ENCODE data around the gene DPYD.

Gene DPYD

GRCh38 chr1:97467445-97467844, 453.4 kb downstream of the DPYD start:
- ChIA-PET CTCF (no interaction called here), POLR2A (ENCODE audit: low non-redundant PET) (no interaction called here)
- H3K27ac ChIP-seq = no peak overlapping the region
- no peak for TF ChIP-seq CTCF (conservative IDR thresholded peaks at IDR 0.05; ENCODE audit: low read depth)
- DNase-seq (ENCODE audit: low spot score) = no peak

GRCh38 chr1:97464305-97464704, 456.5 kb downstream of the DPYD start:
- POLR2A ChIA-PET (ENCODE audit: low non-redundant PET) = no interaction called here
- no peak overlapping the region for H3K27ac ChIP-seq
- TF ChIP-seq CTCF (conservative IDR thresholded peaks at IDR 0.05; ENCODE audit: low read depth) = no peak
- CTCF ChIA-PET = interaction anchor here (0.6 kb wide), 1 partner anchor 1984 kb away, joined by 4 read pairs; no protein-coding TSS in a partner anchor
- no peak for DNase-seq (ENCODE audit: low spot score)

GRCh38 chr1:97461782-97462181, 459.1 kb downstream of the DPYD start:
- ChIA-PET POLR2A (ENCODE audit: low non-redundant PET) (no interaction called here), CTCF (interaction anchor here (0.7 kb wide), 1 partner anchor 358 kb away, joined by 7 read pairs; no protein-coding TSS in a partner anchor)
- DNase-seq (ENCODE audit: low spot score) = no peak
- H3K27ac ChIP-seq = no peak overlapping the region
- no peak for TF ChIP-seq CTCF (conservative IDR thresholded peaks at IDR 0.05; ENCODE audit: low read depth)

- DNase-seq (ENCODE audit: low spot score) = no peak
- CTCF ChIA-PET = no interaction called here
- no peak for TF ChIP-seq CTCF (conservative IDR thresholded peaks at IDR 0.05; ENCODE audit: low read depth)
- POLR2A ChIA-PET (ENCODE audit: low non-redundant PET) = no interaction called here
- no peak overlapping the region for H3K27ac ChIP-seq
These were observed 463.3 kb downstream of the DPYD start for GRCh38 chr1:97457446-97458089.

GRCh38 chr1:97451944-97452343, 468.9 kb downstream of the DPYD start:
- TF ChIP-seq CTCF (conservative IDR thresholded peaks at IDR 0.05; ENCODE audit: low read depth) = no peak
- ChIA-PET CTCF (no interaction called here), POLR2A (ENCODE audit: low non-redundant PET) (no interaction called here)
- no peak overlapping the region for H3K27ac ChIP-seq
- no peak for DNase-seq (ENCODE audit: low spot score)

GRCh38 chr1:97451046-97451826, 469.6 kb downstream of the DPYD start:
- no peak overlapping the region for H3K27ac ChIP-seq
- ChIA-PET CTCF (no interaction called here), POLR2A (ENCODE audit: low non-redundant PET) (interaction anchor here (0.6 kb wide), 1 partner anchor 893 kb away, joined by 5 read pairs; no protein-coding TSS in a partner anchor)
- TF ChIP-seq CTCF (conservative IDR thresholded peaks at IDR 0.05; ENCODE audit: low read depth) = no peak
- DNase-seq (ENCODE audit: low spot score) = no peak
